GM12892 (cell line): ENCODE data around the gene PAX1.

Source experiments
- DNase-seq: peaks from one replicate; pipeline ENCODE4 v3.0.0; 2011; ENCODE audit not compliant: insufficient read length
- FAIRE-seq: peaks from 2 replicates; lab custom pipeline; 2011; peaks lifted over from hg19 to GRCh38; lab: Jason Lieb, UNC
- POLR2A ChIP-seq: IDR thresholded peaks from 2 replicates; pipeline ENCODE4 v1.6.1; 2011; ENCODE audit warnings: low read depth, low read length, control low read depth
- POLR2AphosphoS5 ChIP-seq: IDR thresholded peaks from 2 replicates; pipeline ENCODE4 v1.6.1; 2011; ENCODE audit warnings: low read depth, low read length, control low read depth
- TAF1 ChIP-seq: IDR thresholded peaks from 2 replicates; pipeline ENCODE4 v1.6.1; 2011; ENCODE audit warnings: low read depth, mild to moderate bottlenecking, control low read depth, low read length, borderline replicate concordance

PAX1 gene

GRCh38 chr20:21713901-21714296 is 8.4 kb downstream of the PAX1 start:
- TF ChIP-seq POLR2A (no peak), POLR2AphosphoS5 (no peak), TAF1 (no peak)
- no peak for DNase-seq
- FAIRE-seq, result no peak

- TF ChIP-seq POLR2AphosphoS5 (no peak), TAF1 (no peak), POLR2A (no peak)
- FAIRE-seq (no peak), DNase-seq (no peak)
Measured at GRCh38 chr20:21714297-21715192, 9.1 kb downstream of the PAX1 start.

- TF ChIP-seq POLR2A, result no peak
- DNase-seq (no peak), FAIRE-seq (no peak)
Measured at GRCh38 chr20:21715193-21715881, 9.9 kb downstream of the PAX1 start.

- TF ChIP-seq TAF1, result no peak
- no peak for TF ChIP-seq POLR2A
- no peak for TF ChIP-seq POLR2AphosphoS5
- peak; percentile 77 for FAIRE-seq
Measured at GRCh38 chr20:21719592-21720214, 14.2 kb downstream of the PAX1 start.

GRCh38 chr20:21725892-21726291 is 20.4 kb downstream of the PAX1 start:
- TF ChIP-seq POLR2A (no peak), TAF1 (no peak), POLR2AphosphoS5 (no peak)
- FAIRE-seq, result no peak
- DNase-seq, result no peak

More at GRCh38 chr20:21719592-21720214, 14.2 kb downstream of the PAX1 start:
- DNase-seq, result no peak

- TF ChIP-seq POLR2AphosphoS5, result no peak
- no peak for TF ChIP-seq POLR2A
- no peak for TF ChIP-seq TAF1
- no peak for FAIRE-seq
- DNase-seq, result no peak
Measured at GRCh38 chr20:21729316-21729715, 23.9 kb downstream of the PAX1 start.

- TF ChIP-seq POLR2AphosphoS5 (no peak), POLR2A (no peak)
- no peak for DNase-seq
- no peak for FAIRE-seq
Measured at GRCh38 chr20:21739161-21739560, 33.7 kb downstream of the PAX1 start.

GRCh38 chr20:21739682-21740081 is 34.2 kb downstream of the PAX1 start:
- FAIRE-seq, result no peak
- no peak for DNase-seq
- TF ChIP-seq POLR2A (no peak), POLR2AphosphoS5 (no peak), TAF1 (no peak)

GRCh38 chr20:21741266-21741665 is 35.8 kb downstream of the PAX1 start:
- TF ChIP-seq TAF1 (no peak), POLR2AphosphoS5 (no peak), POLR2A (no peak)
- FAIRE-seq, result no peak
- no peak for DNase-seq

- TF ChIP-seq TAF1 (no peak), POLR2A (no peak), POLR2AphosphoS5 (no peak)
- FAIRE-seq (no peak), DNase-seq (no peak)
Measured at GRCh38 chr20:21762646-21763045, 57.2 kb downstream of the PAX1 start.

- FAIRE-seq (no peak), DNase-seq (no peak)
- TF ChIP-seq POLR2A, result no peak
- no peak for TF ChIP-seq POLR2AphosphoS5
- TF ChIP-seq TAF1, result no peak
Measured at GRCh38 chr20:21767200-21767738, 61.8 kb downstream of the PAX1 start.

GRCh38 chr20:21767739-21768223 is 62.3 kb downstream of the PAX1 start:
- no peak for FAIRE-seq

More at GRCh38 chr20:21767739-21768223, 62.3 kb downstream of the PAX1 start:
- TF ChIP-seq POLR2A (no peak), POLR2AphosphoS5 (no peak), TAF1 (no peak)
- no peak for DNase-seq
